OCI-M2 (cell line): ENCODE data around the gene PNMA8A.
"Not testable (repeated sequence)": the region's sequence is repeated elsewhere in the genome, so short reads cannot be mapped to it uniquely, and the experiment has no call there.

Source experiments
- DNase-seq: peaks from one replicate; lab custom pipeline; 2025; ENCODE audit not compliant: unreplicated experiment; lab: John Stamatoyannopoulos, UW

PNMA8A gene, protein sequence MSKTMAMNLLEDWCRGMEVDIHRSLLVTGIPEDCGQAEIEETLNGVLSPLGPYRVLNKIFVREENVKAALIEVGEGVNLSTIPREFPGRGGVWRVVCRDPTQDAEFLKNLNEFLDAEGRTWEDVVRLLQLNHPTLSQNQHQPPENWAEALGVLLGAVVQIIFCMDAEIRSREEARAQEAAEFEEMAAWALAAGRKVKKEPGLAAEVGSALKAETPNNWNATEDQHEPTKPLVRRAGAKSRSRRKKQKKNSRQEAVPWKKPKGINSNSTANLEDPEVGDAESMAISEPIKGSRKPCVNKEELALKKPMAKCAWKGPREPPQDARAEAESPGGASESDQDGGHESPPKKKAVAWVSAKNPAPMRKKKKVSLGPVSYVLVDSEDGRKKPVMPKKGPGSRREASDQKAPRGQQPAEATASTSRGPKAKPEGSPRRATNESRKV

DNA sequence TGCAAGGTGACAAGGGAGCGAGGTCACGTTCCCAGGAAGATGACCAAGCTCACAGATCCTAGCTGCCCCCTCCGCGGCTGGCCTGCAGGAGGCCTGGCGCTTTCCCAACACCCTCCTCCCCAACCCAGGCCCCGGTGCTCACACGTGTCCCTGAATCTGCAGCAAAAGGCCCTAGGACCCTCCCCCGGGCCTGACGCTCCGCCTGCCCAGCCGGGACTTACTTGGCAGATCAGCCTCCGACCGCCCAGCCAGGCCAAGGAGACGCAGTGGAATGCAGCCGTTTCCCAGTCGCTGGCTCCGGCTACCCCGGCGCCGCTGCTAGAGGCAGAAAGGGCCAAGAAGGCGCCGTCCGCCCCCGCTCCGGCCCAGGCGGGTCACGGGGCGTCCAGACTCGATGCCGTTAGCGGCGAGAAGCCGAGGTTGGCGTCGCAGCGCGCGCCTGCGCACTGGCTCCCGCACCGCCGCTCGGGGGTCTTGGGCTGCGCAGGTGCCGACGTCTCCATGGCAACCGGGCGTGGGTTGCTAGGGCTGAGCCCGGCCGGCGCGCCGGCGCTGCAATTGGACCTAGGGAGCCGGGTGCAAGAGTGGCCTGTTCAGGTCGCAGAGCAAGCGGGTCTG, at the start of gene PNMA8A:
Gene PNMA8A, minus strand, starts transcription at position 448 of the 618 bp plus-strand sequence. CDS start 528 bp downstream, outside the sequence.
- no peak for DNase-seq

DNA sequence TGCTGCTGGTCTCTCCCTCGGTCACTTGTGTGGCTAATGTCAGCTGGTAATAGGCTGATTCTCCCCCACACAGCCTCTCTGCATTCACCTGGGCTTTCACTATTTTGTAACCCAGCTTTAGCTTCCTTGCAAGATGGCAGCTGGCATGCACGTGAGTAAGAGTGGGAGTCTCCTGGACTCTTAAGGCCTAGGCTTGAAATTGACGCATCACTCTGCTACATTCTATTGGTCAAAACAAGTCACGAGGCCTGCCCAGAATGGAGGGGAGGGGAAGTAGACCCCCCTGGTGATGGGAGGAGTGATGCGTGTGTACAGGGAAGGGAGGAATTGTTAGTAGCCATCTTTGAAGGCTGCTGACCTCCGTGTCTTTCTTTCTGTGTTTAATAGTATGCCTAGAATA, 49.3 kb upstream of the PNMA8A start:
- no peak for DNase-seq

- no peak for DNase-seq
Observed at GRCh38 chr19:46517471-46517870, 46.1 kb upstream of the PNMA8A start.

GRCh38 chr19:46515879-46516350, 44.6 kb upstream of the PNMA8A start:
- no peak for DNase-seq

- no peak for DNase-seq
Observed at GRCh38 chr19:46515290-46515609, 43.9 kb upstream of the PNMA8A start.

DNA sequence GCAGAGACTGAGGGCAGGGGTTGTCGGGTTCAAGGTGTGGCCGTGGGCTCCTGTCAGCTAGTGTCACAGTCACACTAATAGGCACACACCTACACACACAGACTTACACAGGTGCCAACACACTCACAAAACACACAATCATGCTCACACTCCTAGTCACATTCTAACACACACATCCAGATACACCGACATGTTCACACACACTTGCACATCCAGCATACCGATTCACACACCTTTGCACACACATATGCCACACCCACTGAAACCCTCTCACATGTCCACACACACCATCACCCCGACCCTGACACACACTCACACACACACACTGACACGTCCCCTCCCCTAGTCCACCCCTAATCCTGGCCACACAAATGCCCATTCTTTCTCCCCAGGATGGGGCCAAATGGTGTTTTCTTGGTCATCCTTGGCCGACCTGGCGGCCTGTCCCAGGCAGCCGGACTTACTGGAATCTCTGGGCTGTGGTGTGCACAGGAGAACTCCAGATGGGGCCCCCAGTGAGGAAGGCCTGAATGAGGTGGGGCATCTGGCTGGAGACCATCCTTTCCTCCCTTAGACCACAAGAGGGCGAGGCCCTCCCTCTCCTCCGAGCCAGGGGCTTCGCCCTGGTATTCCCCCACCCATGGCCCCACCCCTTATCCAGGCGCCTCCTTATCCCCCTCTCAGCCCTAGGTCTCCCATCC, 43.4 kb upstream of the PNMA8A start:
- DNase-seq: no peak

GRCh38 chr19:46513461-46514236, 42.3 kb upstream of the PNMA8A start:
- DNase-seq: peak; percentile 36

- DNase-seq: no peak
Observed at GRCh38 chr19:46511237-46511636, 39.9 kb upstream of the PNMA8A start.

DNA sequence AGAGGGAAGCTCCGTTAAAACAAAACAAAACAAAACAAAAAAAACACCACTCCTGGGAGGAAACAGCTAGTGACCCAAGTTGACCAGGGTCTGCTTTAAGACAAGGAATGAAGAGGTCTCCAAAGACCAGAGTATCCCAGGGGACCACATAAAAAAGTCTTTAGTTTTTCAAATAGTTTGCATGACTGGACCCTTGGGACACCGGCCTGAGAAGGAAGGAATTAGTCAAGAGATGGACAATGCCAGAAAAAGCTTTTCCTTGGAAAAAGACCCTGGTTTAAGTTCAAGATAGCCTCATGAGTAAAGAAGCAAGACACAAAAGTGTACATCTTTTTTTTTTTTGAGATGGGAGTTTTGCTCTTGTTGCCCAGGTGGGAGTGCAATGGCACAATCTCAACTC, 36.8 kb upstream of the PNMA8A start:
- no peak for DNase-seq

DNA sequence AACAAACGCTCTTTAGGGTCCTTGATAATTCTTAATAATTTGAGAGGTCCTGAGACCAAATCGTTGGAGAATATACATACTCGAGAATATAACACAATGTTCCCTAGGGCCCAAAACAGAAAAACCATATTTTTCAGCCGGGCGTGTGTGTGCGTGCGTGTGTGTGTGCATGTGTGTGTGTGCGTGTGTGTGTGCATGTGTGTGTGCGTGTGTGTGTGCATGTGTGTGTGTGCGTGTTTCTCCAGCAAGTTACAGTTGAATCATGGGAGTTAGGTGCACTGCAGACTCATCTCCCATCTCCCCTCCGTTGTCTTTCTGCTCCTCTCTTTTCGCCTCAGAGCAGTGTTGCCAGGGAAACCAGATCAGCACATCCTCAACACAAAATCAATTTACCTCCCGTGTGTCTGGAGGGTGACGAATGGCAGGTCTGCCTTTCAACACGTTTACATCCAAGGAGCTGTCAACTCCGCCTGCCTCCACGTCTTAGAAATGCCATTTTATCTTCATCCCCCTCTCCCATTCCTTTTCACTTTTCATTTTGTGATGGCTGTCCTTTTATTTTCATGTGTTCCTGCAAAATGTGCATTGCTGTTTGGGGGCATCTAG, 32.6 kb upstream of the PNMA8A start:
- DNase-seq: no peak

DNA sequence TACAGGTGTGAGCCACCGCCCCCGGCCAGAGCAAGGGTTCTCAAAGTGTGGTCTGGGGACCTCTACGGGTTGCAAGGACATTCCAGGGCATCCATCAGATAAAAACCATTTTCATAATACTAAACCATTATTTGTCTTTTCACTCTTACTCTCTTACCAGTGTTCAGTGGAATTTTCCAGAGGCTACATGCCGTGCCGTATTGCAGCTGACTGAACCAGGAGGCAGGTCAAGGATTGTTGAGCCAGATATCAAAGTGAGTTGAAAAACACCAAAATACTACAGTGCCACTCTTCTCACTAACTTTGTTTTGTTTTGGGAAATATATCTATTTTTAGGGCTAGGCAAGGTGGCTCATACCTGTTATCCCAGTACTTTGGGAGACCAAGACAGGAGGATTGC, 31.5 kb upstream of the PNMA8A start:
- DNase-seq: no peak

- no peak for DNase-seq
Observed at GRCh38 chr19:46499692-46500091, 28.3 kb upstream of the PNMA8A start.

DNA sequence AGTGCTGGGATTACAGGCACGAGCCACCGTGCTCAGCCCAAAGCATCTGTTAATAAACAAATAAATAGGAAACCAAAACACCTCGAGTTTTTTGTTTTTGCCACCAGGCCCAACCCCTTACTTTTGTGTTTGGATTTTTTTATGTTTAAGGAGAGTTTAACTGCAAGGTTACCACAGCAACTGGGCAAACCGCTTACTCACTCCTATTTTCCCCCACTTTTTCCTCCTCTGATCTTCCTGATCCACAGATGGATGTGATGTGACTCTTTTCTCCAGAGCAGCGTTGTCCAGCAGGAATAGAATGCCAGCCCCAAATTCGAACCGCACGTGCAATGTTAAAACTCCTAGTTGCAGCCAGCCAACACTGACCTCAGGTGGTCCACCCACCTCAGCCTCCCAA, 26.4 kb upstream of the PNMA8A start:
- no peak for DNase-seq

GRCh38 chr19:46496886-46497285, 25.5 kb upstream of the PNMA8A start:
- not testable (repeated sequence) for DNase-seq

DNA sequence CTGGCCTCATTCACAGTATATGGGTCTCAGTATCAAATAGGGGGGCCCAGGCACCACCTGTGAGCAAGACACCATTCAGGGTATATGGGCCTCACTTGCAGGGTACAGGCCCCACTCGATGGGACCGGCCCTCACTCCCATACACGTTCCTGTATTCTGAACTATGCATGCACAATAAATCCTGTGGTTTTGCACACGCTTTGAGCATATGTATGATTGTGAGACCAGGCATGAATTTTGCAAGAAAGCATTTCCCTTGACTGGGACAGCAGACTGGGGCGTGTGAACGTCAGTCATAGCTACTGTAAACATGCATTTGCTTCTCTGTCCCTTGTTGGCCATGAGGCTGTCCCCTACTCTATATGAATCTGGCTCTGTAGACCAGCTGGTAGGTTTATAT, 24.9 kb upstream of the PNMA8A start:
- no peak for DNase-seq

DNA sequence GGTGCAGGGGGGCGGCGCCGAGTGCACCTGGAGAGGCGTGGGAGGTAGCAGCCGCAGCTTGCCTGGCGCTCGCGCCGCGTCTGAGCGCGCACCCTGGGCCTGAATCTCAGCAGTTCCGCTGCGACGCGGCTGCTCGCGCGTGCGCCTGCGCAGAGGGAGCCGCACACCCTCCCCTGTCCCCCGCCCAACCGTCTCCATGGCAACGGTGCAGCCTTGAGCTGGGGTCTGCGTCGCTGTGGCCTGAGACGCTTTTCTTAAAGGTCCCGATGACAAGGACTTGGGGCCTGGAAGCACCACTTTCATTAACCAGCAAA, 24.4 kb upstream of the PNMA8A start, which contains the start of gene PNMA8B:
Gene PNMA8B, minus strand, starts transcription at position 82 of the 314 bp plus-strand sequence. CDS start 402 bp downstream, outside the sequence.
- DNase-seq: no peak

- DNase-seq: no peak
Observed at GRCh38 chr19:46494941-46495785, 23.8 kb upstream of the PNMA8A start.

GRCh38 chr19:46494146-46494940, 23.0 kb upstream of the PNMA8A start:
- no peak for DNase-seq
